Myocyte (in vitro differentiated cells): Measurements from ENCODE around the gene VSTM2L. TPM values are rescaled to one million over a fixed set of nuclear protein-coding genes. Genes with fewer than 3 reads are reported as not detected.

Experiments used
- DNase-seq: peaks from one replicate; pipeline ENCODE4 v3.0.0-alpha.2; 2012; ENCODE audit warnings: low read depth
- total RNA-seq: library from RNA; depleted of rRNA; stranded (reverse); fragments of >200 nt; gene quantifications from 2 replicates; pipeline ENCODE4 v1.2.3, GENCODE V29; 2014

VSTM2L gene
- total RNA-seq, 1 donor from 2014 or later = 77.5 TPM

DNA sequence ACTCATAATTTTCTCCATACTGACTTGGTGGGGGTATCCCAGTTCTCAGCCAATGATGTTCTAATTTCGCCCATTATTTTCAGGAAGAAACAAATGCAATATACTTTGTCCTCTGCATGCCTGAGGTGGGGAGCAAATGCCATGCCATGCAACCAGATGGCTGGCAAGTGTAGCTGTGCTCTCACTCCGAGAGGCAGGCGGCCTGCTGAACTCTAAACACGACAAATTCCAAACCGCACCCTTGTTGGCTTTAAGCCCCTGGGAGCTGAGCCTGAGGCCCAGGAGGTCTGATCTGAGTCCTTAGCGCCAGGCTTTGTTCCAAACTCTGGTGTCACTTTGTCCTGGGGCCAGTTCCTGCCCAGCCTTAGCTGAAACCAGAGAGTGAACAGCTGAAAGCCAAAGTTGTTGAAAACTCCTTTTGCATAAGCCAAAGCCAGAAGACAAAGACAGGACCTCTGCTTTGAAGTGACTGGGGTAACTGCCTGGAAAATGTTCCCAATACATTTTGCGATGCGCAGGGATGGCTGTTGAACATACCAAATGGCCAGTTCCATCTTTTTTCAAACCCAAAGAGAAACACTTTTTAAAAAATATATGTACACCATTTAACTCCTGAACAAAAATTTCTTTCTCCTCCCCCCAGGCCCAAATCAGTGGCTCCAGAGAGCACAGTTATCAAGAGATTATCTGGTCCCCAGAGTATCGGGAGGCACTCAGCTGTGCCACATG is 84.1 kb downstream of the VSTM2L start:
- DNase-seq = peak; percentile 100

DNA sequence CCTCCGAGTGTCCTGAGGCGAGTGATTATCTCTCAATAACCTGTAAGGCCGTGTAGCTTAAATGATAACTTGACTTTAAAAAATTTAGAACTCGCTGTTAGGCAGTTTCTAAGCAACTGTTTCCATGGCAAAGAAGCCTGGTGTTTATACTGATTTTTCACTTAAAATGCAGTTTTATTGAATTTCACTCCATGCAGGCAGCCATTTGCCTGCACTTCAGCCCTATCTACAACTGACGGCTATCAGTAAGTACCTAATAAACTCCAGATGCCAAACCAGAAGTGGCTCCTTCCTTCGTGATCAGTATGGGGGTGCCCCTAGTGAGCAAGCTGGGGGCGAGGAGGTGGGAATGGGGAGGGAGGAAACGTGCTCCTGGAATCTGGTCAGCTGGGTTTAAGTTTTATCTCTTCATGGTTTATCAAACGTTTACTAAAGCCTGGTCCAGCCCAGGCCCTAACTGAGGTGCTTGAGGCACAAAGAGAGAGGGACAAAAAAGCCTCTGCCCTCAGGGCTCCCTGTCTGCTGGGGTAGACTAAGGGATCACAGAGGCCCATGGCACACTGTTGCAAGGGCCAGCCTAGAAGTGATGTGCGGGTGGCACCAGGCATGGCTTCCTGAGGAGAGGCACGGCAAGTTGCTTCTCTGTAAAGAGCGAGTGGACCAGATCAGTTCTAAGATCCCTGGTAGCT is 84.8 kb downstream of the VSTM2L start:
- DNase-seq = no peak

DNA sequence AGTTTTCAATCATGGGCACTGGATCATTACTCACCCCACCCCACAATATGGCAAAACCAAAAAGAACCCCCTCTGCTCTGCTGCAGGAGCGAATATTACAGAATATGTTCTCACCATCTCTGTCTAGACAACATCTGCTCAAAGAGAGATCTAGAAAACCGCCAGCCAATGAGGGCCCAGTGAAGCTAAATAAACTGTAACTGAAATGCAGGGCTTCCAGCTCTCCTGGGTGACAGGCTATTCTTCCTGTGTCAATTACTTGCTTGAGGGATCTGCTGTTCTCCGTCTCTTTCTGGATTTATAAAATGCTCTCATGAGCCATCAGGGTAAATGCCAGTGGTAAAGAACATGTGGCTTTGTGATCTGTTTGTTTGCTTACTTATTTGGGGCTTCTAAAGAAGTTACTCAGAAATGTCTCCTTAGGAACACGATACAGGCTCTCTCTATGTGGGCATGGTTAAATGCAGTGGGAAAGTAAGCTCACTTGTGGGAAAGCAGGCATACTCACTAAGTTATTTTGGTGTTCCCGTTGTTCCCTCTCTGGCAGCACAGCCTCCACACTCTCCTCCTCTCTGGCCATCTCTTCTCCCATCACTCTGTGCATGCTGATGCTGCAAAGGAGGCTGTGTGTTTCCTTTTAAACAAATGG is 85.5 kb downstream of the VSTM2L start:
- peak; percentile 97 for DNase-seq

DNA sequence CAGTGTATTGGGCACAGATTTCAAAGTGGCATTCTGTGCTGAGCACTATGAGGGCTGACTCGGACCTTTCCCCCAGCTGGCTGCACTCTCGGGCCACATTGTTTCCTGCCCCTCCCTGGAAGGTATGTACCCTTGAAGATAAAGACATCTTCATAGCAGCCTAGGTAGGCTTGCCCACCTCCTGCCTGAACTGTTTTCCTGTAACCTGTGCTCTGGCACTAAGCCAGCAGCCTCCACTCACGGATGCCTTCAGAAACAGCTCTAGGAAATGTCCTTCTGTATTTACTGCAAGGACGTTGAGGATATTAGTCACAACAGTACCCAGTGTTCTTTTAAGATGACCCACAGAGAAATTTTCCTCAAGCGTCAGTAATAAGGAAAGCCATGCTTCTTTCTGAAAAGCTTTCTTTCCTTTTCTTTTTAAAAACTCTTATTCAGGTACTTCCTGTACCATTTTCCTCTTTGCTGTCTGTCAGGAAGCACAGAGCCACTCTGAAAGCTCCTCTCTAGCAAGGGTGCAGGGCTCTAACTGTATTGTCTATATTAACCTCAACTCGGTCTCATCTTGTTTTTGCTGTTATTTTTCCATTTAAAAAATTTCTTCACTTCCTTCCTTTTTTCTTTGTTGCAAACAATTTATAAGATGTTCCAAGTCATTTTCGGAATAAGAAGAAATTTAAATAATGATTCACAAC is 86.8 kb downstream of the VSTM2L start:
- peak; percentile 55 for DNase-seq

DNA sequence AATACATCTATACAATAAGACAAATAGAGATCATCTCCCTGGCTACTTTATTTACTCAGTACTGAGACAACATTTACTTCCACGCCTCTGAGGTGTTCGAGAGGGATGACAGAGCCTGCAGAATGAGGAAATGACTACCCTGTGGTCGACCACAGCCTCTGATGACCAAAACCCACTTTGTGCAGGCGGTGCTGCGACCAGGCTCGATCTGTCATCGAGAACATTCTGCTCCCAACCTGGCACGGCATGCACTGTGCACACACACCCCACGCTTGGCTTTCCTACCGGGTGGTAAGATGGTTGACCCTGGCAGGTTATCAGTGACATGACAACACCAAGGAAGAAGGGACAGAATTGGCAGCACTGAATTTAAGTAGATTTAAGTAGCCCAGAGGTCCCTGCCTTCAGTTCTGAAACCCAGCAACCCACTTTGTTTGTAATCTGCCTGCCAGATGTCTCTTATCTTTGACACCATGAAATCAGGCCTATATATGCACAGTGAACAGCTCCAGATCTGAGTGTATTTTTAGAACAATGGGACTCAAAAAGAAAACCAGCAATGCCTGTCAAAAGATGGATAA is 87.7 kb downstream of the VSTM2L start:
- peak; percentile 97 for DNase-seq

DNA sequence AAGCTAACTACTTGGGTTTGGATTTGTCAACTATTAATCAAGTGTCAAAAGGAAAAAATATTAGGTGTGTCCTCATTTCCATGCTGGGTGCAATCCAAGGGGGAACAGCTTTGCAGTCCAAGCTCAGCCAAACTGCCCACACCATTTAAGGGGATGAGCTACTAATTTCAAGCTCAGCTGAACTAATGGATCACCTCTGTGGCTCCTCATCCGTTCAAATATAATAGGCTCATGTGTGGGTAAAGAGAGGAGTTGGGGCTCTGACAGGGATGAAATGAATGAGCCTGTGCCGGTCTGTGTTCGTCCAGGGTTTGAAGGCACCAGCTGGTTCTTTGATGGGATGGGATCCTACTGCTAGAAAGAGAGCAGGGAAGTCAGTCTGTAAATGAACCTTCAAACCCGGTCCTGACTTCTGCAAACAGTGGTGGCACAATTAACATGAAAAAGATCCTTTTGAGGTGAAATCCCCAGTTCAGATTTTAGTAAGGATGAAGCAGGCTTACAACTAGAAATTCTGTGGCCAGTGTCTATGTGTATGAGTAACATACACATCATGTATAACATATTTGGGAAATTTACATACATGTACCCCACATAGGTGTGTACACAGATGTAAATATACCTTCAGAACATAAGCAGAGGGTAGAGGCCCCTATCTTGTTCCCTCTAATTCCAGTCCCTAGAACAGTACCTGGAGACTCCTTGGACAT is 88.4 kb downstream of the VSTM2L start:
- DNase-seq = no peak

DNA sequence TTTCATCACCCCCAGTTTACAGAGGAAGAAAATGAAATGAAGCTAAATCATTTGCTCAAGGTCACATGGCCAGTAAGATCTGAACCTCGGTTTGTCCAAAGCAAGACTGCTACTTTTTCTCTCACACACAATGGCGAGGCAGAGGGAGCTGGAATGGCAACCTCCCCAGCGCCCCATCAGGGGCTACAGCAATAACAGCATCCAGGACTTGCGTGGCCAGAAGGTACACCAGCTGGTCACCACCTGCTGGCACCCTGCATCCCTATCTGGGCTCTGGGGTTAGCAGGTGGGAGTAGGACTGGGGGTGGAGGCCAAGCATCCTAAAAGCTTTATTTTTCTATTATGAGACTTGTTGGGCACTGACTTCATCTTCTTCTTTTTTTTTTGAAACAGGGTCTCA is 89.0 kb downstream of the VSTM2L start:
- DNase-seq = no peak

DNA sequence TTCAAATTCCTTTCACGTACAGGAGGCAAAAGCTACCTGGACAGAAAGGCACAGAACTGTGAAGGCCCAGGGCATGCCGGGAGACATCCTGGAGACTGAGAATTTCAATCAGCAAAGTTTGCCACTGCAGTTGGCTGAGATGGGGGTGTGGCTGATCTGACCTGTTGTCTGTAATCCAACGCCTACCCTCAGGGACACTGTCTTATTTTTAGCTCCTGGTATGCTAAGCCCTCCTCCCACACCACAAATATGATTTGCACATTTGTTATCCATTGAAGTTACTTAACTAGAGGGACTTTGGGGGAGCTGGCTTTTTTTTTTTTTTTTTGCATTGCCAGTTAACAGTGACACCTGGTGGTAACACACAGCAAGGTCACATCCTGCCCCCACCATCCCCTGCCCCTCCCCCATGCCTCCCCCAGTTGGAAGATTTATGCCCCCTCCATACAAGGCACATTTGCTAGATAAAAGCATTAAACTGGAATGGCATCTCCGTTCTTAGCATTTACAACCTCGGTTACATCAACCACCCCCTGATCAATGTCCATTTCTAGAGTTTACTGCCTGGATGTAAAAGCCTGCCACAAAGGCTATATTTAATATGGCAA is 90.0 kb downstream of the VSTM2L start:
- DNase-seq = peak; percentile 98

DNA sequence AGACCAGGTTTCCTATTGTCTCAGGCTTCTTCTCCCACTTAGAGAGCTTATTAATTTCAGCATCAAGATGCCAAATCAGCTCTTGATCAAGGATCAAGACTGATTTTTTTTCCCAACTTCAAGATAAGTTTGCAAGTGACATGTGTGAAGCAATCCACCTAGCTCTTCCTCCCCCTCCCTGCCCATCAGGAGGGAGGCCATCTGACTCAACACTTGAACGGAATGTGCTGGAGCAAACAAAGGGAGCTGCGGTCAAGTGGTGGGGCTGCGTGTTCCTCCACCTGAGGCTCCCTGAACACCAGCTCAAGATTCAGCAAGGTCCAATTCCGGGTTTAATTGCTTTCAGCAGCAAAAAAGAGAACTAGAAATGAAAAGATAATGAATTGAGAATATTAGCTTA is 91.6 kb downstream of the VSTM2L start:
- peak; percentile 75 for DNase-seq

Other genes with a start within 250 kb of the VSTM2L start
- 27.8 and 30.4 TPM in 2 replicates for gene CTNNBL1, start 209.1 kb upstream of the VSTM2L start, total RNA-seq
- gene TTI1, start 130.3 kb downstream of the VSTM2L start, total RNA-seq = 20.0 and 21.8 TPM in 2 replicates
- 24.2 and 24.3 TPM in 2 replicates for gene RPRD1B, start 130.6 kb downstream of the VSTM2L start, total RNA-seq